ENCODE measurements around the gene GALNT9.
"Not testable (repeated sequence)": the region's sequence is repeated elsewhere in the genome, so short reads cannot be mapped to it uniquely, and the experiment has no call there.

GALNT9 gene

DNA sequence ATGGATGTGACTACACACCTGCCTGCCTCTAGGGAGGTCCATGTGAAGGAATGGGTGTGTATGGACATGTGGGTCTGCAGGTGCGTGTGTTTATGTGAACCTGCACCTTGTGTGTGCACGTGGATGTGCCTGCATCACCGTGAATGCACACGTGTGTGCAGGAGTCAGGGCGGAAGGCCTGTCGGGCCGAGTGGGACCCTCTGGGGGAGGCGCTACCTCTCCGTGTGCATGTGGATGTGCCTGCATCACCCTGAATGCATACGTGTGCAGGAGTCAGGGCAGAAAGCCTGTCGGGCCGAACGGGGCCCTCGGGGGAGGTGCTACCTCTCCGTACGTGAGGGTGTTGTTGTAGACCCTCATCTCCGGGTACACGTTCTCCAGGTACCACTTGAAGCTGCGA is 128.6 kb downstream of the GALNT9 start:
- DNase-seq (ENCODE audit: low read depth, low spot score): no peak

DNA sequence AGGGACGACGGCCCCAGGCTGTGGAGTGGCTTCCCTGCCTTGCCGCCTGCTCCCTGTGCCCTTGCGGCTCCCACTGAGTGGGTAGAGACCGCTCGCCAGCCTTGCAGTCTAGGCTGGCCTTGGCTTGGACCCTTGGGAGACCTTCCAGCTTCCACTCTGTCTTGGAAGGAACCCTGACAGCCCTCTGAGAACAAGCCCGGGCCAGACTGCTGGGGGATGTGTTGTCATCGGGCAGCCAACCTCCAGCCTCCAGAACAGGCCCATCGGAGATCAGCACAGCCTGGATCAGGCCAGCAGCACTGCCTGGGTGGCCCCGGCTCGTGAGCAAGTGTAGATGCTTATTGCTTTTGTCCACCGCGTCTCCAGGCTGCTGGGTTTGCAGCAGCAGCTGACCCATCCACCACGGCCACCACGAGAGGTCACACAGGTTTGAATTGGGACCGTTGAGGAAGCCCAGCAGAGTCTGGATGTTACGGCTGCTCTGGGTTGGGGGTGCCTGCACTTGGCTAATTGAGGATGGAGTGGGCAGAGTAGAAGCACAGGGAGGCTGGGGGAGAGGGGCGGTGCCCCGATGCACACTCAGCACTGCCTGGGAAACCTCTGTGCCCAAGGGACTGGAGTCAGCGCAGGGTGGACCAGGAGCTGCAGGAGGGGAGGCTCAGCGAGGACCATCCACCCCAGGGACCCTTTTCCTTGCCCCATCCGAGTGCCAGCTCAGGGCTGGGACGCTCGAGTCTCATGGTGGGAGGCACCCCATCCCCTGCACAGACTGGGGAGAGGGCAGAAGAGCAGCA is 129.7 kb downstream of the GALNT9 start:
- no peak for DNase-seq (ENCODE audit: low read depth, low spot score)

DNA sequence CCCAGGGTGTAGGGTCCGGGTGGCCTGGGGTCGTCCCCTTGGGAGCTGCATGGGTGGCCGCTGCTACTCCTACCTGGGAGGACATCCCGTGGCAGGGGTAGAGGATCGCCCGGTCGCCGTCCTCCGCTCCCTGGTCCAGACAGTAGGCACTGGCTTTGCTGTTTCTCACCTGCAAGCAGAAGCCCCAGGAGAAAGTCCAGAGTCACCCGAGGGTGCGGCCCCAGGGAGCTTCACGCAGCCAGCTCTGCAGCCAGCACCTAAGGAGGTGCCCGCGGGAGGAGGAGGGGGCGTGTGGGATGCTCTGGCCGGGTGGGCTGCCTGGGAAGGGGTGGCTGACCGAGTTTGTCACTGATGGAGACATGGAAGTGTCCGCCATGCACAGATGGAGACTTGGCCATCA is 130.3 kb downstream of the GALNT9 start:
- DNase-seq (ENCODE audit: low read depth, low spot score): no peak

- no peak for DNase-seq (ENCODE audit: low read depth, low spot score)
Measured at GRCh38 chr12:132197581-132198354, 131.6 kb downstream of the GALNT9 start.

- DNase-seq (ENCODE audit: low read depth, low spot score): no peak
Measured at GRCh38 chr12:132196873-132197390, 132.5 kb downstream of the GALNT9 start.

GRCh38 chr12:132196038-132196872 is 133.1 kb downstream of the GALNT9 start:
- DNase-seq (ENCODE audit: low read depth, low spot score): no peak

DNA sequence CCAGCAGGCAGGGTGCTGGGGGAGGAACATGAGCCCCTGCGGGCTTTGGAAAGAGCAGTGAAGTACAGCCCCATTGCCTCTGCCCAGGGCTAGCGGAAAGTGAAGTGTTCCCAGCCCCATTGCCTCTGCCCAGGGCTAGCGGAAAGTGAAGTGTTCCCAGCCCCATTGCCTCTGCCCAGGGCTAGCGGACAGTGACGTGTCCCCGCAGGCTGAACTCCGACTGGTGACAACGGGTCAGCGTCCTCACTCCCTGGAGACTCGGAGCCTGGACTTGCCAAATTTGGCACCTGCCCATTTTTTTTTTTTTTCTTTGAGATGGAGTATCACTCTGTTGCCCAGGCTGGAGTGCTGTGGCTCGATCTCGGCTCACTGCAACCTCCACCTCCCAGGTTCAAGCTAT is 134.1 kb downstream of the GALNT9 start:
- DNase-seq (ENCODE audit: low read depth, low spot score): not testable (repeated sequence)

DNA sequence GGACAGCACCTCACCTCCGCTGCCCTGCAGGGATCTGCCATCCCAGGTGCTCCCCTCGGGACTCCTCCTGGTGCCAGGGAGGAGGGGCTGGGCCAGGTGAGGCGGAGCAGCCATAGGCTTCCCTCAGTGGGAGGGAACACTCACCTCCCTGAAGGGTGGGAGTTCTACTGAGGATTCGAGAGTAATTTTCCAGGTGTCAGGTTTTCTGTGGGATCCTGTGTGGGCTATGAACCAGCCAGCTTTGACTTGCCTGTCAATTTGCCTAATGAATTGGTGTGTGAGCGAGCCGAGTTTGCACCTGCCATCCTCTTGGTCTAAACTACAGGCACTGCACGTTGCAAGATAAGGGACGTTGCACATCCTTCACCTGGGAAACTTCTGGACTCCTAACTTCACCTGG is 134.8 kb downstream of the GALNT9 start:
- no peak for DNase-seq (ENCODE audit: low read depth, low spot score)

GRCh38 chr12:132194056-132194455 is 135.3 kb downstream of the GALNT9 start:
- DNase-seq (ENCODE audit: low read depth, low spot score): no peak

- no peak for DNase-seq (ENCODE audit: low read depth, low spot score)
Measured at GRCh38 chr12:132191715-132192553, 137.5 kb downstream of the GALNT9 start.

DNA sequence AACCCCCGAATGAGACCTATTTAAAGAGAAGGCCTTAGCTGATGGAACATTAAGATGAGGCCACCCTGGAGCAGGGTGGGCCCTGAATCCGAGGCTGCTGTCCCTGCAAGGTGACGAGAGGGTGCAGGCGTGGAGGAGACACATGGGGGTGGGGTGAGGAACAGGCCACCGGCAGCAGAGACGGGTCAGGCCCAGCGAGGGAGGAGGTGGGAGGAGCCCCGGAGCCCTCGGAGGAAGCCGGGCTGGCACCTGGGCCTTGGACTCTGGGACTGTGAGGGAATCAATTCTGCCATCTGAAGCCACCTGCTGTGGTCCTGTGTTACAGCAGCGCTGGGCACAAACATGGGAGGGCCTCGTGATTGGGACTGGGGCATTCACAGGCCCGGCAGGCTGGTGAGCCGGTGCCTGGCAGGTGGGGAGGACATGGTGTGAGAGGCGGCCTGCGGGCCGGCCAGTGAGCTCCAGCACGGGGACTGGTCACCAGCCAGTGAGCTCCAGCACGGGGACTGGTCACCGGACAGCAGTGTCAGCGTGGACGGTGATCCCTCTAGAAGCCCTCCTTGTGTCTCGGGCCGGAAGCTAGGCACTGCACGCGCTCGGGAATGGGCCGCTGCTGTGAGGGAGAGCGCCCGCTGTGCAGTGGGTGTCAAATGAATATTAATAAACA is 138.4 kb downstream of the GALNT9 start:
- DNase-seq (ENCODE audit: low read depth, low spot score): no peak

GRCh38 chr12:132190012-132190755 is 139.2 kb downstream of the GALNT9 start:
- no peak for DNase-seq (ENCODE audit: low read depth, low spot score)

DNA sequence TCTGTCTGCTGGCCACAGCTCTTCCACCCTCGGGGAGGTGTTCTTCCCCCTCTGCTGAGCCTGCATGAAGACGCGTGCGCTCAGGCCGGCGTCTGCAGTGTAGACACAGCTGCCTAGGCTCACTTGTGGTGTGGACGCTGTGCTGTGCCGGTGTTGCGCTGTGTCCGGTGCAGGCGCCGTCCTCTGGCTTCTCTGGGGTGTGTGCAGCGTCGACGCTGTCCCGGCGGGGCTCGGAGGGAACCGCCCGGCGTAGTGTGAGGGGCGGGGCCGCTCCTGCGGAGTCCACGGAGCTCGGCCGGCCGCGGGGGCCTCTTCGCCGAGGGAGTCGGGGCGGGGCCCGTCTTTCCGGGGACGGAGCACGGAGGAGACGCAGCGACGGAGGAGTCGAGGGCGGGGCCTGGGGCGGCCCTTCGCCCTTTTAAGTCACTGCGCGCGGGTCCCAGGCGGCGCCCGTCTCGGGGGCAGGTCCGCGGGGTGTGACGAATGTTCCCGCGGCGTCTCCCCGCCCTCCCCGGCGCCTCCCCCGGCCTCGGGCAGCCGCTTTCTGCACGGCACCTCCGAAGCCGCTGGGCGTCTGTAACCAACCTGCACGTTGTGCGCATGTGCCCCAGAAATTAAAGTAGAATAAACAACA is 139.9 kb downstream of the GALNT9 start:
- no peak for DNase-seq (ENCODE audit: low read depth, low spot score)

- DNase-seq (ENCODE audit: low read depth, low spot score): no peak
Measured at GRCh38 chr12:132188916-132189325, 140.5 kb downstream of the GALNT9 start.

DNA sequence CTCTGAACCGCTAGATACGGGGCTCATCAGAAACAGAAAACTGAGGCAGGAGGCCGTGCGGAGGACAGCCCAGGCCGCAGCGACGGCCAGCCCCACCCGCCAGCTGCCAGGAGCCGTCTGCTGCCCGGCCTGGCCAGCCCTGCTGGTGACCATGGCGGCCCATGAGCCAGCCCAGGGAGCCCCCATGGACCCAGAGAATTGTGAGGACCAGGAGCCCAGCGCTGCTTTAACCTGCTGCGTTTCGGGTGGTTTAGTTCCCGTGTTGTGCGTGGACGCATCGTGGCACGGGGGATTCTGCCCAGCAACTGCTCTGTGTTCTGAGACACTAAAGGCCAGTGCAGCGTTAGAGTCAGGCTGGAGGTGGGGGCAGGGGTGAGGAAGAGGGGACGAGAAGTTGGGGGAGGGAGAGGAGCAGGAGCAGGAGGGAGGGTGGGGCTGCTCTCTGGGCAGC is 140.9 kb downstream of the GALNT9 start:
- DNase-seq (ENCODE audit: low read depth, low spot score): no peak

DNA sequence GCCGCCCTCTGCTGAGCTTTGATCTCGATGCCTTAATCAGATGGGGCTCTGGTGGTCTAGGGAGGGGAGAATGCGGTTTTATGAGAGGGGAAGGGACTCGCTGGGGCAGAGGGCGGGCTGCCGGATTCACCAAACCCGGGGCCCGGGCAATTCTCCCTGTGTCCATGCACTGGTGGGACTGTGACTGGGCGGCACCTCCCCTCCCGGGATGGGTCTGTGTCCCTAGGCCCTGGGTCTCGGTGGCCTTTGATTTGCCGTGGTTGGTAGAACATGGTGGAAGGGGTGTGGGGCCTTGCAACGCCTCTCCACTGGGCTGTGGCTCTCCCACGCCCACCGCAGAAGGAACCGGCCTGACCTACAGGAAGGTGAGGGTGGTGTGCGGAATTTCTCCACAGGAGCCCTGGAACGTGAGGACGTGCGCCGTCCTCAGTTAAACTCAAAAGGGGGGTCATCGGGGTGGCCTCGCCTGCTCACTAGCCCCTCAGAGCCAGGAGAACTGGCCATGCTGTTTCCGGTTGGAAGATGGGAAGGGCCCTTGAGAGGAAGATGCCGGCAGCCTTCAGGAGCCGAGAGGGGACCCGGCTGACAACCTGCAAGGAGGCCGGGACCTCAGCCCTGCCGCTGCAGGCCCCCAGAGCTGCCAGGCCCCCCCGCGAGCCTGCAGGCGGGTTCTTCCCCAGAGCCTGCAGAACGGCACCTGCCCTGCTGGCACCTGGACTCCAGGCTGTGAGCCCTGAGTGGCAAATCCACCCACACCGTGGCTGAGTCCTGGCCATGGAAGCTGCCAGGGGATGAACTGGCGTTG is 141.5 kb downstream of the GALNT9 start:
- DNase-seq (ENCODE audit: low read depth, low spot score): no peak

- DNase-seq (ENCODE audit: low read depth, low spot score): no peak
Measured at GRCh38 chr12:132186857-132187620, 142.3 kb downstream of the GALNT9 start.
